Chondrocyte (in vitro differentiated cells): ENCODE results near the gene TSPAN12. TPM values are rescaled to one million over a fixed set of nuclear protein-coding genes. Genes with fewer than 3 reads are reported as not detected.

Source experiments
- DNase-seq: peaks from one replicate; pipeline ENCODE4 v3.0.0; 2021; ENCODE audit warnings: mixed read lengths, low spot score
- H3K27ac Mint-ChIP-seq: one replicate; pipeline ENCODE4 v1.8.0; 2021; ENCODE audit warnings: mild to moderate bottlenecking, moderate library complexity, mixed read lengths; ENCODE audit not compliant: unreplicated experiment
- H3K27me3 Mint-ChIP-seq: 2 replicates; pipeline ENCODE4 v1.8.0; 2021; ENCODE audit warnings: low read depth, mixed read lengths
- H3K36me3 Mint-ChIP-seq: 2 replicates; pipeline ENCODE4 v1.8.0; 2021; ENCODE audit warnings: low read depth, mixed read lengths
- H3K4me1 Mint-ChIP-seq: 2 replicates; pipeline ENCODE4 v1.8.0; 2021; ENCODE audit warnings: low read depth, mild to moderate bottlenecking, mixed read lengths
- H3K4me3 Mint-ChIP-seq: one replicate; pipeline ENCODE4 v1.8.0; 2021; ENCODE audit warnings: mild to moderate bottlenecking, moderate library complexity, mixed read lengths; ENCODE audit not compliant: unreplicated experiment
- H3K9me3 Mint-ChIP-seq: 2 replicates; pipeline ENCODE4 v1.8.0; 2021; ENCODE audit warnings: low read depth, mixed read lengths
- CTCF ChIP-seq: fragments of 200-600 bp; sonication (generic); IDR thresholded peaks from 2 replicates; pipeline ENCODE4 v1.5.0; 2021; ENCODE audit warnings: antibody characterized with exemption, mild to moderate bottlenecking, moderate library complexity
- total RNA-seq: library from RNA; stranded (reverse); gene quantifications from 3 replicates; pipeline ENCODE4 v1.2.1, GENCODE V29; 2021

TSPAN12 gene
- total RNA-seq, 1 donor from 2014 or later = 7.8 TPM

GRCh38 chr7:120876922-120877321 is 19.0 kb upstream of the TSPAN12 start:
- Mint-ChIP-seq H3K27me3 (peaks cover 7% of the 10 kb centered on the region), H3K4me1 (peaks cover 5% of the 10 kb centered on the region), H3K27ac (no peak overlapping the region), H3K4me3 (no peak overlapping the region), H3K36me3 (no peaks in the 10 kb centered on the region), H3K9me3 (no peaks in the 10 kb centered on the region)
- no peak for TF ChIP-seq CTCF
- no peak for DNase-seq

GRCh38 chr7:120874722-120875121 is 16.8 kb upstream of the TSPAN12 start:
- no peaks in the 10 kb centered on the region for H3K9me3 Mint-ChIP-seq
- no peak overlapping the region for H3K4me3 Mint-ChIP-seq
- peaks cover 7% of the 10 kb centered on the region for H3K27me3 Mint-ChIP-seq
- TF ChIP-seq CTCF = no peak
- H3K27ac Mint-ChIP-seq = no peak overlapping the region
- no peak for DNase-seq
- no peaks in the 10 kb centered on the region for H3K36me3 Mint-ChIP-seq
- peaks cover 5% of the 10 kb centered on the region for H3K4me1 Mint-ChIP-seq

GRCh38 chr7:120874016-120874415 is 16.1 kb upstream of the TSPAN12 start:
- Mint-ChIP-seq H3K4me3 (no peak overlapping the region), H3K27me3 (peaks cover 7% of the 10 kb centered on the region), H3K27ac (no peak overlapping the region), H3K4me1 (peaks cover 5% of the 10 kb centered on the region), H3K9me3 (no peaks in the 10 kb centered on the region), H3K36me3 (no peaks in the 10 kb centered on the region)
- TF ChIP-seq CTCF = no peak
- no peak for DNase-seq

GRCh38 chr7:120873401-120873800 is 15.5 kb upstream of the TSPAN12 start:
- DNase-seq = no peak
- Mint-ChIP-seq H3K27ac (no peak overlapping the region), H3K36me3 (no peaks in the 10 kb centered on the region), H3K9me3 (no peaks in the 10 kb centered on the region), H3K4me1 (peaks cover 5% of the 10 kb centered on the region), H3K4me3 (no peak overlapping the region), H3K27me3 (peaks cover 7% of the 10 kb centered on the region)
- TF ChIP-seq CTCF = no peak

GRCh38 chr7:120869700-120870099 is 11.8 kb upstream of the TSPAN12 start:
- no peak for TF ChIP-seq CTCF
- no peak for DNase-seq
- Mint-ChIP-seq H3K4me3 (no peak overlapping the region), H3K27me3 (no peaks in the 10 kb centered on the region), H3K9me3 (no peaks in the 10 kb centered on the region), H3K36me3 (no peaks in the 10 kb centered on the region), H3K27ac (no peak overlapping the region), H3K4me1 (peaks cover 11% of the 10 kb centered on the region)
